ENCODE measurements around the gene CYP19A1.

CYP19A1 gene

DNA sequence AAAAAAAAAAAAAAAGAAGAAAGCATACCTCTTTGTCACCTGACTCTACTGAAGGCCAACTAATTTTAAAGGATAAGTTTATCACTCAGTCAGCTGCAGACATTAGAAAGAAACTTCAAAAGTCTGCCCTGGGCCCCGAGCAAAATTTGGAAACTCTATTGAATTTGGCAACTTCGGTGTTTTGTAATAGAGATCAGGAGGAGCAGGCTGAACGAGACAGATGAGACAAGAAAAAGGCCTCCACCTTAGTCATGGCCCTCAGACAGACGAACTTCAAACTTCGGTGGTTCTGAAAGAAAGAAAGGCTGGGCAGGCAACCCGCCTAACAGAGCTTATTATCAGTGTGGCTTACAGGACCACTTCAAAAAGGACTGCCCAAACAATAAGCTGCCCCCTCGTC, 21.6 kb upstream of the CYP19A1 start:
- in situ Hi-C loops (cut with HindIII; ENCODE audit: low pct_ligation_motif_present, low sequenced_read_pairs): no loop called here

GRCh38 chr15:51356983-51357382, 18.6 kb upstream of the CYP19A1 start:
- DNase-seq: no peak
- Histone ChIP-seq H3K36me3 (replicated peaks) (no peaks in the 10 kb centered on the region), H3K27me3 (replicated peaks) (peaks cover 3% of the 10 kb centered on the region), H3K4me3 (ENCODE audit: low read depth, low read length) (no peak overlapping the region), H3K27ac (no peak overlapping the region)
- in situ Hi-C loops (cut with HindIII; ENCODE audit: low pct_ligation_motif_present, low sequenced_read_pairs): no loop called here
- TF ChIP-seq, protein P1, sequence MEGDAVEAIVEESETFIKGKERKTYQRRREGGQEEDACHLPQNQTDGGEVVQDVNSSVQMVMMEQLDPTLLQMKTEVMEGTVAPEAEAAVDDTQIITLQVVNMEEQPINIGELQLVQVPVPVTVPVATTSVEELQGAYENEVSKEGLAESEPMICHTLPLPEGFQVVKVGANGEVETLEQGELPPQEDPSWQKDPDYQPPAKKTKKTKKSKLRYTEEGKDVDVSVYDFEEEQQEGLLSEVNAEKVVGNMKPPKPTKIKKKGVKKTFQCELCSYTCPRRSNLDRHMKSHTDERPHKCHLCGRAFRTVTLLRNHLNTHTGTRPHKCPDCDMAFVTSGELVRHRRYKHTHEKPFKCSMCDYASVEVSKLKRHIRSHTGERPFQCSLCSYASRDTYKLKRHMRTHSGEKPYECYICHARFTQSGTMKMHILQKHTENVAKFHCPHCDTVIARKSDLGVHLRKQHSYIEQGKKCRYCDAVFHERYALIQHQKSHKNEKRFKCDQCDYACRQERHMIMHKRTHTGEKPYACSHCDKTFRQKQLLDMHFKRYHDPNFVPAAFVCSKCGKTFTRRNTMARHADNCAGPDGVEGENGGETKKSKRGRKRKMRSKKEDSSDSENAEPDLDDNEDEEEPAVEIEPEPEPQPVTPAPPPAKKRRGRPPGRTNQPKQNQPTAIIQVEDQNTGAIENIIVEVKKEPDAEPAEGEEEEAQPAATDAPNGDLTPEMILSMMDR (IDR thresholded peaks at IDR 0.05; ENCODE audit: low read depth, low read length, missing control alignments): no peak

More for the DNA sequence above, 21.6 kb upstream of the CYP19A1 start:
- DNase-seq: no peak
- H3K27me3 ChIP-seq (replicated peaks): peaks cover 7% of the 10 kb centered on the region
- no peaks in the 10 kb centered on the region for H3K36me3 ChIP-seq (replicated peaks)
- H3K4me3 ChIP-seq (ENCODE audit: low read depth, low read length): no peak overlapping the region
- TF ChIP-seq, protein P1 (IDR thresholded peaks at IDR 0.05; ENCODE audit: low read depth, low read length, missing control alignments): no peak
- H3K27ac ChIP-seq: no peak overlapping the region

DNA sequence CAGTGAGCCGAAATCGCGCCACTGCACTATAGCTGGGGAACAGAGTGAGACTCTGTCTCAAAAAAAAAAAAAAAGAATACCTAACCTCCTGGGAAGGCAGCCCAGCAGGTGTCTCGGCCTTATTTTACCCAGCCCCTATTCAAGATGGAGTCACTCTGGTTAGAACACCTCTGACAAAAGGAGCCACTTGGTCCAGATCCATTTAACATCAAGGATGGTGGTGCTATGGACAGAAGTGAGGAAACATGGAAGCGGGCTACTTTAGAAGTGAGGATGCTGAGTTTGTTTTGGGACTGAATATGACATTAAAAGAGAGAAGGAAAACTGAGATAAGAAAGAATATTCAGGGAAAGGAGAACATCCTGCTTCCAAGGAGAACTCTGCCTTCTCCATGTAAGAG, 17.8 kb upstream of the CYP19A1 start:
- no peak for DNase-seq
- in situ Hi-C loops (cut with HindIII; ENCODE audit: low pct_ligation_motif_present, low sequenced_read_pairs): no loop called here
- no peaks in the 10 kb centered on the region for H3K36me3 ChIP-seq (replicated peaks)
- H3K27ac ChIP-seq: no peak overlapping the region
- H3K27me3 ChIP-seq (replicated peaks): peaks cover 5% of the 10 kb centered on the region
- TF ChIP-seq, protein P1 (IDR thresholded peaks at IDR 0.05; ENCODE audit: low read depth, low read length, missing control alignments): no peak
- no peak overlapping the region for H3K4me3 ChIP-seq (ENCODE audit: low read depth, low read length)

GRCh38 chr15:51355096-51355495, 16.7 kb upstream of the CYP19A1 start:
- in situ Hi-C loops (cut with HindIII; ENCODE audit: low pct_ligation_motif_present, low sequenced_read_pairs): no loop called here
- Histone ChIP-seq H3K36me3 (replicated peaks) (no peaks in the 10 kb centered on the region), H3K4me3 (ENCODE audit: low read depth, low read length) (no peak overlapping the region), H3K27me3 (replicated peaks) (peaks cover 5% of the 10 kb centered on the region), H3K27ac (no peak overlapping the region)
- TF ChIP-seq, protein P1 (IDR thresholded peaks at IDR 0.05; ENCODE audit: low read depth, low read length, missing control alignments): no peak
- DNase-seq: no peak

DNA sequence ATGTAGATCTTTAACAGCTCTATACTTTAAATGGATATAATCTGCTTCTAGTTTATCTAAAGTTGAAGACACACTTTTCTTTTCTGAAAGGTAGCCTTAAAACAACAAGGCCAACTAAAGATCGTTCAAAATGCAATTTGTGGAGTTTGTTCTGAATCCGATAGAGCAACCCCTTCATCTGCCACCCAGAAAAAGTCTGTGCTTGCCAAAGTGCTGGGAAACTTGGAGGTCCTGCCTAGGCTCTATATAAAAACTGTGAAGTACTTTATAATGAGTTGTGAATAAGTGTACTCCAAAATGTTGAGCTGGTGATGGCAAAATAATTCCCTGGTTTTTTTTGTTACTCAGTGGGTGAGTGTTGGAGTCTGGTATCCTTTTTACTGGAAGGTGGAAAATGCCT, 15.6 kb upstream of the CYP19A1 start:
- no peak overlapping the region for H3K27ac ChIP-seq
- no peak for DNase-seq
- TF ChIP-seq, protein P1 (IDR thresholded peaks at IDR 0.05; ENCODE audit: low read depth, low read length, missing control alignments): no peak
- peaks cover 5% of the 10 kb centered on the region for H3K27me3 ChIP-seq (replicated peaks)
- H3K4me3 ChIP-seq (ENCODE audit: low read depth, low read length): no peak overlapping the region
- in situ Hi-C loops (cut with HindIII; ENCODE audit: low pct_ligation_motif_present, low sequenced_read_pairs): no loop called here
- H3K36me3 ChIP-seq (replicated peaks): no peaks in the 10 kb centered on the region

DNA sequence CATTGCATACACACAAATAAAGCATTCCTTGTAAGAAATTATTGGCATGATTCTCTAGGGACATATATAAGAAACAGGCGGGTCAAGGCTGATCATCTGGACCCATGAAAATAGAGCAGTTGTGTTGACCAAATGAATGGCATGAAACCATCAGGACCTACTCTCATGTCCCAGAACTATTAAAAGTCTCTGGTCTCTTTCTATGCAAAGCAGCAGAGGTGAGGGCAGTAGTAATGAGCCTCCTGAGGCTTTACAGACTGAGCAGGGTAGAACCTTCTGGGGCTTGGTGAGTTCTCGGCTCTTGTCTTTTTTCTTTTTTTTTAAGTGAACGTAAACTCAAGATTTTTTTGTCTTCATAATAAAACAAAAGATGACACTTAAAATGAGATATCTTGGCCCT, 12.3 kb upstream of the CYP19A1 start:
- DNase-seq: no peak
- Histone ChIP-seq H3K4me3 (ENCODE audit: low read depth, low read length) (no peak overlapping the region), H3K27me3 (replicated peaks) (peaks cover 5% of the 10 kb centered on the region), H3K27ac (no peak overlapping the region), H3K36me3 (replicated peaks) (no peaks in the 10 kb centered on the region)
- in situ Hi-C loops (cut with HindIII; ENCODE audit: low pct_ligation_motif_present, low sequenced_read_pairs): no loop called here
- TF ChIP-seq, protein P1 (IDR thresholded peaks at IDR 0.05; ENCODE audit: low read depth, low read length, missing control alignments): no peak

Data from brain microvascular endothelial cell (primary cell).